ENCODE results near the gene DET1.
"Not testable (repeated sequence)": the region's sequence is repeated elsewhere in the genome, so short reads cannot be mapped to it uniquely, and the experiment has no call there.

Gene DET1

GRCh38 chr15:88546248-88547129 lies at the start of gene DET1:
Gene DET1 (minus strand): TSS chr15:88546681. CDS start chr15:88531705, 14,976 bp downstream.
- peak; percentile 94 for DNase-seq

GRCh38 chr15:88591384-88591783 lies 44.9 kb upstream of the DET1 start:
- no peak for DNase-seq

GRCh38 chr15:88590759-88591158 lies 44.3 kb upstream of the DET1 start:
- no peak for DNase-seq

- no peak for DNase-seq
These were observed 40.1 kb upstream of the DET1 start for GRCh38 chr15:88586401-88587162.

- peak; percentile 13 for DNase-seq
These were observed 34.1 kb upstream of the DET1 start for GRCh38 chr15:88580532-88580931.

GRCh38 chr15:88579322-88579721 lies 32.8 kb upstream of the DET1 start:
- DNase-seq = no peak

GRCh38 chr15:88574655-88575054 lies 28.2 kb upstream of the DET1 start:
- DNase-seq = no peak

GRCh38 chr15:88574077-88574476 lies 27.6 kb upstream of the DET1 start:
- no peak for DNase-seq

- no peak for DNase-seq
These were observed 25.4 kb upstream of the DET1 start for GRCh38 chr15:88571852-88572259.

- DNase-seq = no peak
These were observed 24.8 kb upstream of the DET1 start for GRCh38 chr15:88571153-88571851.

- no peak for DNase-seq
These were observed 22.1 kb upstream of the DET1 start for GRCh38 chr15:88568589-88568988.

GRCh38 chr15:88564741-88565140 lies 18.3 kb upstream of the DET1 start:
- no peak for DNase-seq

GRCh38 chr15:88563638-88564037 lies 17.2 kb upstream of the DET1 start:
- no peak for DNase-seq

GRCh38 chr15:88559565-88559964 lies 13.1 kb upstream of the DET1 start:
- DNase-seq = not testable (repeated sequence)

- DNase-seq = not testable (repeated sequence)
These were observed 11.5 kb upstream of the DET1 start for GRCh38 chr15:88558026-88558425.

GRCh38 chr15:88548009-88548408 lies 1.5 kb upstream of the DET1 start:
- DNase-seq = not testable (repeated sequence)

- not testable (repeated sequence) for DNase-seq
These were observed 768 bp downstream of the DET1 start for GRCh38 chr15:88545578-88546247.

GRCh38 chr15:88543065-88543776 lies 3.3 kb downstream of the DET1 start:
- no peak for DNase-seq

GRCh38 chr15:88542342-88542733 lies 4.1 kb downstream of the DET1 start:
- no peak for DNase-seq

- no peak for DNase-seq
These were observed 4.7 kb downstream of the DET1 start for GRCh38 chr15:88541709-88542341.

- DNase-seq = not testable (repeated sequence)
These were observed 5.4 kb downstream of the DET1 start for GRCh38 chr15:88541111-88541510.

- DNase-seq = not testable (repeated sequence)
These were observed 6.1 kb downstream of the DET1 start for GRCh38 chr15:88540350-88540749.

Measured in NCI-H1694 treated with DMSO at 0.1 percent for 48 hours (cell line).